GM23338 (cell line): Measurements from ENCODE around the gene KAT14. TPM values are rescaled to one million over a fixed set of nuclear protein-coding genes. Genes with fewer than 3 reads are reported as not detected.
A peak's percentile ranks its signal among the peaks of the same experiment; 100 is the strongest.

ENCODE experiments used
- ATAC-seq: fragments of 200-7000 bp; cut with Tn5 transposase; 3 replicates; pipeline ENCODE4 v1.9.1; 2020
- DNase-seq: peaks from one replicate; pipeline ENCODE4 v3.0.0-alpha.2; 2015; ENCODE audit warnings: low spot score
- H2AFZ ChIP-seq: fragments of 200-600 bp; sonication (generic); 2 replicates; pipeline ENCODE4 v1.8.0; 2016; ENCODE audit warnings: antibody characterized with exemption, mild to moderate bottlenecking, moderate library complexity
- H3F3A ChIP-seq: fragments of 200-600 bp; sonication (generic); replicated peaks from 2 replicates; pipeline ENCODE4 v1.8.0; 2017; ENCODE audit warnings: antibody characterized with exemption, mixed run types, low read depth
- H3K27ac ChIP-seq: fragments of 200-600 bp; sonication (generic); 2 replicates; pipeline ENCODE4 v1.6.1; 2016; ENCODE audit warnings: low read depth
- H3K27me3 ChIP-seq: fragments of 200-600 bp; sonication (generic); 2 replicates; pipeline ENCODE4 v1.8.0; 2016; ENCODE audit warnings: mild to moderate bottlenecking, mixed run types, moderate library complexity; ENCODE audit not compliant: insufficient read depth
- H3K36me3 ChIP-seq: fragments of 200-600 bp; sonication (generic); 2 replicates; pipeline ENCODE4 v1.8.0; 2016; ENCODE audit warnings: mild to moderate bottlenecking; ENCODE audit not compliant: insufficient read depth
- H3K4me1 ChIP-seq: fragments of 200-600 bp; sonication (generic); 2 replicates; pipeline ENCODE4 v1.8.0; 2016; ENCODE audit warnings: mild to moderate bottlenecking, moderate library complexity; ENCODE audit not compliant: insufficient read depth
- H3K4me2 ChIP-seq: fragments of 200-600 bp; sonication (generic); 2 replicates; pipeline ENCODE4 v1.7.1; 2017; ENCODE audit warnings: mixed run types
- H3K4me3 ChIP-seq: fragments of 200-600 bp; sonication (generic); 2 replicates; pipeline ENCODE4 v1.6.1; 2016; ENCODE audit warnings: mixed run types
- H3K79me2 ChIP-seq: fragments of 200-600 bp; sonication (generic); replicated peaks from 2 replicates; pipeline ENCODE4 v1.8.0; 2017; ENCODE audit warnings: mild to moderate bottlenecking; ENCODE audit not compliant: insufficient read depth
- H3K9me2 ChIP-seq: fragments of 200-600 bp; sonication (generic); 2 replicates; pipeline ENCODE4 v1.8.0; 2017; ENCODE audit not compliant: insufficient read depth
- H4K20me1 ChIP-seq: fragments of 200-600 bp; sonication (generic); replicated peaks from 2 replicates; pipeline ENCODE4 v1.8.0; 2017; ENCODE audit warnings: mild to moderate bottlenecking; ENCODE audit not compliant: insufficient read depth
- H3K27ac Mint-ChIP-seq: 2 replicates; pipeline ENCODE4 v1.8.0; 2020; ENCODE audit warnings: inconsistent platforms, mild to moderate bottlenecking, moderate library complexity, mixed read lengths
- H3K27me3 Mint-ChIP-seq: 3 replicates; pipeline ENCODE4 v1.8.0; 2022; ENCODE audit warnings: low read depth, mild to moderate bottlenecking, moderate library complexity, mixed read lengths, inconsistent platforms; ENCODE audit not compliant: insufficient read depth, poor library complexity
- H3K36me3 Mint-ChIP-seq: 3 replicates; pipeline ENCODE4 v1.8.0; 2021; ENCODE audit warnings: low read depth, mild to moderate bottlenecking, inconsistent platforms, moderate library complexity, mixed read lengths
- H3K4me1 Mint-ChIP-seq: 3 replicates; pipeline ENCODE4 v1.8.0; 2020; ENCODE audit warnings: mild to moderate bottlenecking, inconsistent platforms, mixed read lengths
- H3K4me3 Mint-ChIP-seq: 3 replicates; pipeline ENCODE4 v1.8.0; 2021; ENCODE audit warnings: moderate library complexity, mild to moderate bottlenecking, inconsistent platforms, mixed read lengths
- H3K9me3 Mint-ChIP-seq: 3 replicates; pipeline ENCODE4 v1.8.0; 2020; ENCODE audit warnings: moderate library complexity, mild to moderate bottlenecking, inconsistent platforms, mixed read lengths
- CREB1 ChIP-seq: fragments of 250-450 bp; sonication (Bioruptor Pico); IDR thresholded peaks from 2 replicates; pipeline ENCODE4 v1.5.0; 2020; ENCODE audit warnings: low read depth, mild to moderate bottlenecking, moderate library complexity
- EZH2 ChIP-seq: fragments of 200-600 bp; sonication (generic); IDR thresholded peaks from one replicate; pipeline ENCODE4 v1.8.0; 2017; ENCODE audit warnings: antibody characterized with exemption, mild to moderate bottlenecking, low read depth; ENCODE audit not compliant: unreplicated experiment
- EZH2phosphoT487 ChIP-seq: fragments of 200-600 bp; sonication (generic); IDR thresholded peaks from one replicate; pipeline ENCODE4 v1.8.1; 2018; ENCODE audit warnings: antibody characterized with exemption; ENCODE audit not compliant: unreplicated experiment
- JUNB ChIP-seq: IDR thresholded peaks from one replicate; pipeline ENCODE4 v1.6.1; 2016; ENCODE audit warnings: antibody characterized with exemption; ENCODE audit not compliant: unreplicated experiment
- NANOG ChIP-seq: IDR thresholded peaks from 2 replicates; pipeline ENCODE4 v1.6.1; 2016; ENCODE audit warnings: antibody characterized with exemption, borderline replicate concordance
- POLR2AphosphoS5 ChIP-seq: IDR thresholded peaks from 2 replicates; pipeline ENCODE4 v1.6.1; 2016; ENCODE audit warnings: antibody characterized with exemption, low read depth
- STAT1 ChIP-seq: IDR thresholded peaks from one replicate; pipeline ENCODE4 v1.6.1; 2016; ENCODE audit warnings: antibody characterized with exemption; ENCODE audit not compliant: unreplicated experiment
- ZNF114 ChIP-seq: fragments of 250-450 bp; sonication (Bioruptor Pico); IDR thresholded peaks from 2 replicates; pipeline ENCODE4 v1.5.0; 2020; ENCODE audit warnings: mild to moderate bottlenecking, moderate library complexity
- ZNF331 ChIP-seq: fragments of 250-450 bp; sonication (Bioruptor Pico); IDR thresholded peaks from 2 replicates; pipeline ENCODE4 v1.5.0; 2020; ENCODE audit warnings: low read depth, mild to moderate bottlenecking, moderate library complexity
- polyA plus RNA-seq: library from polyadenylated mRNA; unstranded; fragments of >200 nt; fragmentation: Nextera tagmentation; extraction: Ambion mirVana; gene quantifications from 2 replicates; pipeline ENCODE4 v1.2.1, GENCODE V29; 2016
- total RNA-seq: library from RNA; depleted of rRNA; stranded (reverse); fragments of >200 nt; shearing (Covaris generic); gene quantifications from 2 replicates; pipeline ENCODE4 v1.2.3, GENCODE V29; 2014
- TF ChIP-seq, protein P1 (sequence below): IDR thresholded peaks from 2 replicates; pipeline ENCODE4 v1.6.1; 2016; ENCODE audit warnings: antibody characterized with exemption
- TF ChIP-seq, protein P2 (sequence below): IDR thresholded peaks from one replicate; pipeline ENCODE4 v1.6.1; 2018; ENCODE audit warnings: antibody characterized with exemption; ENCODE audit not compliant: unreplicated experiment
- TF ChIP-seq, protein P3 (sequence below): fragments of 250-450 bp; sonication (Bioruptor Pico); IDR thresholded peaks from 2 replicates; pipeline ENCODE4 v1.5.0; 2020; ENCODE audit warnings: mild to moderate bottlenecking, moderate library complexity

Gene KAT14
- total and polyA plus RNA-seq, 2 experiments from 2014 or later: 17.8 to 25.0 TPM

DNA sequence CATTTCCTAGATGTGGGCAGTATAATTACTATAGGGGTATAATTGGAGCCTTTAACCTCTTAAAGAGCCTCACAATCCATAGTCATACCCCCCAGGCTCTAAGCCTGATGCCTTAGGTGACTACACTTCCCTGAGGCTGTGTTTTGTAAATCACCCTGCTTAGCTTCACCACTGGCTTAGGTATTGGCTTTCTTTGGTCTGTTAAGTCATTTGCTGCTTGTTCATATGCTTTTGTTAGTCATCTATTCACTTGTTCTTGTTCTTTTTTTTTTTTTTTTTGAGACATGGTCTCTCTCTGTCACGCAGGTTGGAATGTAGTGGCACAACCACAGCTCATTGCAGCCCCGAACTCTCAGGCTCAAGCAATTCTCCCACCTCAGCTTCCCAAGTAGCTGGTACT, 26.7 kb downstream of the KAT14 start (continued):
- TF ChIP-seq, protein P1, sequence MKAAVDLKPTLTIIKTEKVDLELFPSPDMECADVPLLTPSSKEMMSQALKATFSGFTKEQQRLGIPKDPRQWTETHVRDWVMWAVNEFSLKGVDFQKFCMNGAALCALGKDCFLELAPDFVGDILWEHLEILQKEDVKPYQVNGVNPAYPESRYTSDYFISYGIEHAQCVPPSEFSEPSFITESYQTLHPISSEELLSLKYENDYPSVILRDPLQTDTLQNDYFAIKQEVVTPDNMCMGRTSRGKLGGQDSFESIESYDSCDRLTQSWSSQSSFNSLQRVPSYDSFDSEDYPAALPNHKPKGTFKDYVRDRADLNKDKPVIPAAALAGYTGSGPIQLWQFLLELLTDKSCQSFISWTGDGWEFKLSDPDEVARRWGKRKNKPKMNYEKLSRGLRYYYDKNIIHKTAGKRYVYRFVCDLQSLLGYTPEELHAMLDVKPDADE: no peak
- TF ChIP-seq JUNB (no peak), NANOG (no peak)

DNA sequence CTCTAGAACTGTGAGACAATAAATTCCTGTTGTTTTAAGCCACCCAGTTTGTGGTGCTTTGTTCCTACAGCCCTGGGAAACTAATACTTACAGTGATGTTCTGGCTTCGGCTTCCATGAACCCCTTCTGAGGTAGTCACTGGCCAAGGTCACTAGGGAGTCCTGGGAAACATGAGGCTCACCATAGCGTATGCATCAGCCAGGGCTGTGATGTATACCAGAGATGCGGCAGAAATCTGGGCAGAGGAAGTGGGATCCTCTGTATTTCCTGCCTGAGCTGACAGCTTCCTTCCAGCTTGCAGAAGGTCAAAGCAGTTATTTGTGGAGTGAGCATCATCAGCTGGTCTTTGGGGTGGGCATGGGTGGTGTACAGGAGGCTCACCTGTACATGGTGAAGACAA, 27.9 kb downstream of the KAT14 start:
- Histone ChIP-seq H3K36me3 (peaks cover 9% of the 10 kb centered on the region; the same call in 1 of the 2 replicates), H3K4me3 (no peak overlapping the region), H3K9me2 (peaks cover 3% of the 10 kb centered on the region; the same call in 1 of the 2 replicates), H3K27ac (peak overlapping the region; percentile 51), H3K4me1 (peaks cover 5% of the 10 kb centered on the region), H3K79me2 (peaks cover 51% of the 10 kb centered on the region), H3F3A (no peaks in the 10 kb centered on the region), H4K20me1 (no peaks in the 10 kb centered on the region; the same call in 1 of the 2 replicates), H3K27me3 (no peaks in the 10 kb centered on the region), H2AFZ (no peak overlapping the region), H3K4me2 (no peak overlapping the region)
- no peaks in the 10 kb centered on the region for H3K27me3 Mint-ChIP-seq
- H3K36me3 Mint-ChIP-seq: peaks cover 20% of the 10 kb centered on the region
- H3K4me1 Mint-ChIP-seq: peaks cover 15% of the 10 kb centered on the region
- no peak overlapping the region for H3K4me3 Mint-ChIP-seq
- peak overlapping the region; percentile 60; the same call in 1 of the 2 replicates for H3K27ac Mint-ChIP-seq
- ATAC-seq (no peak; the same call in 2 of the 3 replicates), DNase-seq (no peak)
- no peaks in the 10 kb centered on the region for H3K9me3 Mint-ChIP-seq
- TF ChIP-seq EZH2 (no peak), EZH2phosphoT487 (no peak), POLR2AphosphoS5 (no peak), JUNB (no peak), NANOG (no peak), ZNF331 (CRISPR knock-in tag) (no peak), STAT1 (no peak), CREB1 (no peak), ZNF114 (CRISPR knock-in tag) (no peak)
- TF ChIP-seq, protein P2, sequence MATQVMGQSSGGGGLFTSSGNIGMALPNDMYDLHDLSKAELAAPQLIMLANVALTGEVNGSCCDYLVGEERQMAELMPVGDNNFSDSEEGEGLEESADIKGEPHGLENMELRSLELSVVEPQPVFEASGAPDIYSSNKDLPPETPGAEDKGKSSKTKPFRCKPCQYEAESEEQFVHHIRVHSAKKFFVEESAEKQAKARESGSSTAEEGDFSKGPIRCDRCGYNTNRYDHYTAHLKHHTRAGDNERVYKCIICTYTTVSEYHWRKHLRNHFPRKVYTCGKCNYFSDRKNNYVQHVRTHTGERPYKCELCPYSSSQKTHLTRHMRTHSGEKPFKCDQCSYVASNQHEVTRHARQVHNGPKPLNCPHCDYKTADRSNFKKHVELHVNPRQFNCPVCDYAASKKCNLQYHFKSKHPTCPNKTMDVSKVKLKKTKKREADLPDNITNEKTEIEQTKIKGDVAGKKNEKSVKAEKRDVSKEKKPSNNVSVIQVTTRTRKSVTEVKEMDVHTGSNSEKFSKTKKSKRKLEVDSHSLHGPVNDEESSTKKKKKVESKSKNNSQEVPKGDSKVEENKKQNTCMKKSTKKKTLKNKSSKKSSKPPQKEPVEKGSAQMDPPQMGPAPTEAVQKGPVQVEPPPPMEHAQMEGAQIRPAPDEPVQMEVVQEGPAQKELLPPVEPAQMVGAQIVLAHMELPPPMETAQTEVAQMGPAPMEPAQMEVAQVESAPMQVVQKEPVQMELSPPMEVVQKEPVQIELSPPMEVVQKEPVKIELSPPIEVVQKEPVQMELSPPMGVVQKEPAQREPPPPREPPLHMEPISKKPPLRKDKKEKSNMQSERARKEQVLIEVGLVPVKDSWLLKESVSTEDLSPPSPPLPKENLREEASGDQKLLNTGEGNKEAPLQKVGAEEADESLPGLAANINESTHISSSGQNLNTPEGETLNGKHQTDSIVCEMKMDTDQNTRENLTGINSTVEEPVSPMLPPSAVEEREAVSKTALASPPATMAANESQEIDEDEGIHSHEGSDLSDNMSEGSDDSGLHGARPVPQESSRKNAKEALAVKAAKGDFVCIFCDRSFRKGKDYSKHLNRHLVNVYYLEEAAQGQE: no peak
- TF ChIP-seq, protein P3, sequence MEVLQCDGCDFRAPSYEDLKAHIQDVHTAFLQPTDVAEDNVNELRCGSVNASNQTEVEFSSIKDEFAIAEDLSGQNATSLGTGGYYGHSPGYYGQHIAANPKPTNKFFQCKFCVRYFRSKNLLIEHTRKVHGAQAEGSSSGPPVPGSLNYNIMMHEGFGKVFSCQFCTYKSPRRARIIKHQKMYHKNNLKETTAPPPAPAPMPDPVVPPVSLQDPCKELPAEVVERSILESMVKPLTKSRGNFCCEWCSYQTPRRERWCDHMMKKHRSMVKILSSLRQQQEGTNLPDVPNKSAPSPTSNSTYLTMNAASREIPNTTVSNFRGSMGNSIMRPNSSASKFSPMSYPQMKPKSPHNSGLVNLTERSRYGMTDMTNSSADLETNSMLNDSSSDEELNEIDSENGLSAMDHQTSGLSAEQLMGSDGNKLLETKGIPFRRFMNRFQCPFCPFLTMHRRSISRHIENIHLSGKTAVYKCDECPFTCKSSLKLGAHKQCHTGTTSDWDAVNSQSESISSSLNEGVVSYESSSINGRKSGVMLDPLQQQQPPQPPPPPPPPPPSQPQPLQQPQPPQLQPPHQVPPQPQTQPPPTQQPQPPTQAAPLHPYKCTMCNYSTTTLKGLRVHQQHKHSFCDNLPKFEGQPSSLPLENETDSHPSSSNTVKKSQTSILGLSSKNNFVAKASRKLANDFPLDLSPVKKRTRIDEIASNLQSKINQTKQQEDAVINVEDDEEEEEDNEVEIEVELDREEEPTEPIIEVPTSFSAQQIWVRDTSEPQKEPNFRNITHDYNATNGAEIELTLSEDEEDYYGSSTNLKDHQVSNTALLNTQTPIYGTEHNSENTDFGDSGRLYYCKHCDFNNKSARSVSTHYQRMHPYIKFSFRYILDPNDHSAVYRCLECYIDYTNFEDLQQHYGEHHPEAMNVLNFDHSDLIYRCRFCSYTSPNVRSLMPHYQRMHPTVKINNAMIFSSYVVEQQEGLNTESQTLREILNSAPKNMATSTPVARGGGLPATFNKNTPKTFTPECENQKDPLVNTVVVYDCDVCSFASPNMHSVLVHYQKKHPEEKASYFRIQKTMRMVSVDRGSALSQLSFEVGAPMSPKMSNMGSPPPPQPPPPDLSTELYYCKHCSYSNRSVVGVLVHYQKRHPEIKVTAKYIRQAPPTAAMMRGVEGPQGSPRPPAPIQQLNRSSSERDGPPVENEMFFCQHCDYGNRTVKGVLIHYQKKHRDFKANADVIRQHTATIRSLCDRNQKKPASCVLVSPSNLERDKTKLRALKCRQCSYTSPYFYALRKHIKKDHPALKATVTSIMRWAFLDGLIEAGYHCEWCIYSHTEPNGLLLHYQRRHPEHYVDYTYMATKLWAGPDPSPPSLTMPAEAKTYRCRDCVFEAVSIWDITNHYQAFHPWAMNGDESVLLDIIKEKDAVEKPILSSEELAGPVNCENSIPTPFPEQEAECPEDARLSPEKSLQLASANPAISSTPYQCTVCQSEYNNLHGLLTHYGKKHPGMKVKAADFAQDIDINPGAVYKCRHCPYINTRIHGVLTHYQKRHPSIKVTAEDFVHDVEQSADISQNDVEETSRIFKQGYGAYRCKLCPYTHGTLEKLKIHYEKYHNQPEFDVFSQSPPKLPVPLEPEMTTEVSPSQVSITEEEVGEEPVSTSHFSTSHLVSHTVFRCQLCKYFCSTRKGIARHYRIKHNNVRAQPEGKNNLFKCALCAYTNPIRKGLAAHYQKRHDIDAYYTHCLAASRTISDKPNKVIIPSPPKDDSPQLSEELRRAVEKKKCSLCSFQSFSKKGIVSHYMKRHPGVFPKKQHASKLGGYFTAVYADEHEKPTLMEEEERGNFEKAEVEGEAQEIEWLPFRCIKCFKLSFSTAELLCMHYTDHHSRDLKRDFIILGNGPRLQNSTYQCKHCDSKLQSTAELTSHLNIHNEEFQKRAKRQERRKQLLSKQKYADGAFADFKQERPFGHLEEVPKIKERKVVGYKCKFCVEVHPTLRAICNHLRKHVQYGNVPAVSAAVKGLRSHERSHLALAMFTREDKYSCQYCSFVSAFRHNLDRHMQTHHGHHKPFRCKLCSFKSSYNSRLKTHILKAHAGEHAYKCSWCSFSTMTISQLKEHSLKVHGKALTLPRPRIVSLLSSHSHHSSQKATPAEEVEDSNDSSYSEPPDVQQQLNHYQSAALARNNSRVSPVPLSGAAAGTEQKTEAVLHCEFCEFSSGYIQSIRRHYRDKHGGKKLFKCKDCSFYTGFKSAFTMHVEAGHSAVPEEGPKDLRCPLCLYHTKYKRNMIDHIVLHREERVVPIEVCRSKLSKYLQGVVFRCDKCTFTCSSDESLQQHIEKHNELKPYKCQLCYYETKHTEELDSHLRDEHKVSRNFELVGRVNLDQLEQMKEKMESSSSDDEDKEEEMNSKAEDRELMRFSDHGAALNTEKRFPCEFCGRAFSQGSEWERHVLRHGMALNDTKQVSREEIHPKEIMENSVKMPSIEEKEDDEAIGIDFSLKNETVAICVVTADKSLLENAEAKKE (CRISPR knock-in tag): no peak
- TF ChIP-seq, protein P1: no peak
